Naive thymus-derived CD4-positive, alpha-beta T cell (primary cell): ENCODE results near the gene MPPED2. TPM values are rescaled to one million over a fixed set of nuclear protein-coding genes. Genes with fewer than 3 reads are reported as not detected.

Experiments
- ATAC-seq: fragments of 150-1000 bp; cut with Tn5 transposase; 2 replicates; pipeline ENCODE4 v1.10.0; 2021; ENCODE audit warnings: mild to moderate bottlenecking, moderate library complexity
- CTCF ChIA-PET: fragments of 350-600 bp; sonication (Branson Sonifier 250); formaldehyde crosslinking; loops from one replicate; lab custom pipeline; 2021; ENCODE audit warnings: antibody characterized with exemption; lab: Charles Lee
- POLR2A ChIA-PET: fragments of 350-600 bp; sonication (Branson Sonifier 250); formaldehyde crosslinking; loops from one replicate; lab custom pipeline; 2021; ENCODE audit warnings: antibody characterized with exemption, inconsistent platforms; lab: Charles Lee
- DNase-seq, 9 donors: peaks; one replicate each; pipeline versions ENCODE4 v3.0.0 to v3.0.0-alpha.2; 2020 to 2022; ENCODE audit warnings: mixed read lengths in 1 of 9
- H3K27ac ChIP-seq: one replicate; pipeline ENCODE4 v1.7.0; 2013; ENCODE audit warnings: mild to moderate bottlenecking, low read depth, low read length, moderate library complexity
- H3K27me3 ChIP-seq, 2 donors: one replicate each; pipeline ENCODE4 v1.7.0; 2013; ENCODE audit warnings: low read length in 2 of 2, mild to moderate bottlenecking in 2 of 2, moderate library complexity in 2 of 2; ENCODE audit not compliant: control insufficient read depth in 2 of 2, insufficient read depth in 2 of 2
- H3K36me3 ChIP-seq, 3 experiments: 1 replicate in 2 of 3; 2 replicates in 1 of 3; pipeline ENCODE4 v1.7.0; 2013; ENCODE audit warnings: low read length in 3 of 3, mild to moderate bottlenecking in 3 of 3, moderate library complexity in 1 of 3; ENCODE audit not compliant: insufficient read depth in 3 of 3, control insufficient read depth in 2 of 3
- H3K4me1 ChIP-seq, 2 donors: one replicate each; pipeline ENCODE4 v1.7.0; 2013; ENCODE audit warnings: low read length in 2 of 2, mild to moderate bottlenecking in 2 of 2, moderate library complexity in 1 of 2; ENCODE audit not compliant: control insufficient read depth in 2 of 2, insufficient read depth in 2 of 2
- H3K4me3 ChIP-seq: 2 replicates; pipeline ENCODE4 v1.7.0; 2013; ENCODE audit warnings: mild to moderate bottlenecking, low read length
- H3K9me3 ChIP-seq, 3 experiments: 1 replicate in 2 of 3; 2 replicates in 1 of 3; pipeline ENCODE4 v1.7.0; 2013; ENCODE audit warnings: low read length in 3 of 3; ENCODE audit not compliant: control insufficient read depth in 2 of 3
- H3K27ac Mint-ChIP-seq, 9 donors: one replicate each; pipeline ENCODE4 v1.8.0; 2020 to 2022; ENCODE audit warnings: mixed read lengths in 9 of 9, mild to moderate bottlenecking in 8 of 9, moderate library complexity in 5 of 9, inconsistent platforms in 2 of 9
- H3K27me3 Mint-ChIP-seq, 5 donors: one replicate each; pipeline ENCODE4 v1.8.0; 2021 to 2022; ENCODE audit warnings: mixed read lengths in 5 of 5, mild to moderate bottlenecking in 1 of 5
- H3K36me3 Mint-ChIP-seq, 5 donors: one replicate each; pipeline ENCODE4 v1.8.0; 2020 to 2022; ENCODE audit warnings: mixed read lengths in 5 of 5, mild to moderate bottlenecking in 3 of 5, inconsistent platforms in 1 of 5
- H3K4me1 Mint-ChIP-seq, 7 donors: one replicate each; pipeline ENCODE4 v1.8.0; 2020 to 2022; ENCODE audit warnings: mixed read lengths in 7 of 7, mild to moderate bottlenecking in 3 of 7, inconsistent platforms in 1 of 7
- H3K4me3 Mint-ChIP-seq, 10 donors: one replicate each; pipeline ENCODE4 v1.8.0; 2020 to 2022; ENCODE audit warnings: mild to moderate bottlenecking in 10 of 10, mixed read lengths in 10 of 10, moderate library complexity in 6 of 10, inconsistent platforms in 2 of 10
- H3K9me3 Mint-ChIP-seq, 11 donors: one replicate each; pipeline ENCODE4 v1.8.0; 2020 to 2022; ENCODE audit warnings: mixed read lengths in 11 of 11, mild to moderate bottlenecking in 4 of 11, inconsistent platforms in 1 of 11, moderate library complexity in 1 of 11
- intact Hi-C, 2 donors: fragments of 100-400 bp; cut with micrococcal nuclease; formaldehyde crosslinking; loops; one replicate each; pipeline ENCODE4 v1.15.1; 2023
- polyA plus RNA-seq, 2 donors: library from polyadenylated mRNA; unstranded; fragments of 300-500 nt; fragmentation: Illumina TruSeq; gene quantifications; one replicate each; pipeline ENCODE4 v1.2.3, GENCODE V29; 2021
- total RNA-seq, 6 experiments: library from RNA in 5 of 6; stranded (reverse) in 5 of 6; gene quantifications; 1 replicate in 5 of 6; 2 replicates in 1 of 6; pipeline ENCODE4 v1.2.3 and lab custom pipeline; 2021 to 2026

MPPED2 gene
- total and polyA plus RNA-seq, 7 experiments from 2014 or later: 0.09 to 3.5 (median 1.3) TPM; not detected in 2

DNA sequence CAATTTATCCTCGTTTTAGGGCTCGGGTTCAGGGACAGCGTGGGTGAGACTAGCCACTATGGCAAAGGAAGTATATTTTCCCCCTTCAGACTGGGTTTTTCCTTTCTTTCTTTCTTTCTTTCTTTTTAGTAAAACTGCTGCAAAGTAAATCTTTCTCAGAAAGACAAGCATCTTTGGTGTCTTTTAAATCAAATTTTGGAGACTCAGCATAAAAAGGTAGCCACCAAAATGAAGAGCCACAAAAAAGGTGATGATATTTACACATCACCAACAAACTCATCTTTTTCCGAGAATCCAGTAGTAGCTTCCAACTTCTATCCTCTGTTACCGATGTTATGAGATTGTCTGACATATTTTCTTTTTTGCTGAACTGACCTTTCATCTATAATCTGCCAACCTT is 88.6 kb downstream of the MPPED2 start:
- CTCF ChIA-PET: no interaction called here
- no peaks in the 10 kb centered on the region for H3K36me3 Mint-ChIP-seq
- ATAC-seq (no peak), DNase-seq (no peak)
- H3K36me3 ChIP-seq: no peaks in the 10 kb centered on the region
- peaks cover 0 to 4% (median 0%) of the 10 kb centered on the region in 5 donors for H3K27me3 Mint-ChIP-seq
- H3K4me3 ChIP-seq: no peak overlapping the region
- no peak overlapping the region for H3K4me3 Mint-ChIP-seq
- no peak overlapping the region for H3K27ac Mint-ChIP-seq
- H3K9me3 ChIP-seq: no peaks in the 10 kb centered on the region
- no peak overlapping the region for H3K27ac ChIP-seq
- H3K4me1 ChIP-seq: no peaks in the 10 kb centered on the region
- H3K9me3 Mint-ChIP-seq: peaks cover 0 to 4% (median 0%) of the 10 kb centered on the region in 11 donors
- no peaks in the 10 kb centered on the region for H3K4me1 Mint-ChIP-seq
- no peaks in the 10 kb centered on the region for H3K27me3 ChIP-seq
- POLR2A ChIA-PET: no interaction called here
- intact Hi-C loops: no loop called here

DNA sequence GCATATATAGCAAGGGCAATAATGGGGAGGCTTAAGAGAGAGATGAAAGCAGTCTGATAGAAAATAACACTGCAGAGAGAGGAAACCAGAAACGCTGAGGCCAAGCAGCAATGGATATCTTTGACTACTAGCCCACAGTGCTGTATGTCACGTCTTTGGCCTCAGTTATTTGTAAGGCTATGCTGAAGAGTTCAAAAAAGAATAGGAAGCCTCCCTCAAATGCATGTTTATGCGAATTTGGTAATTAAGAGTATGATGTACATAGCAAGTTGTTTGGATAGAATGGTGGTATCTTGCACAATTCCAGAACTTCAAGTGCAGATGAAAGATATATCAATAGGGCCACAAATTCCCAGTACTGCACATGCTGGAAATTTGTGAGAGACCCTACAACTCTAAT is 89.2 kb downstream of the MPPED2 start:
- Mint-ChIP-seq H3K27me3 (peaks cover 0 to 4% (median 0%) of the 10 kb centered on the region in 5 donors), H3K27ac (no peak overlapping the region), H3K36me3 (no peaks in the 10 kb centered on the region), H3K4me1 (no peaks in the 10 kb centered on the region), H3K9me3 (peaks cover 0 to 4% (median 0%) of the 10 kb centered on the region in 11 donors), H3K4me3 (no peak overlapping the region)
- no peak overlapping the region for H3K4me3 ChIP-seq
- no peaks in the 10 kb centered on the region for H3K9me3 ChIP-seq
- CTCF ChIA-PET: no interaction called here
- DNase-seq (no peak), ATAC-seq (no peak)
- POLR2A ChIA-PET: no interaction called here
- no peaks in the 10 kb centered on the region for H3K36me3 ChIP-seq
- H3K27ac ChIP-seq: no peak overlapping the region
- intact Hi-C loops: no loop called here
- no peaks in the 10 kb centered on the region for H3K27me3 ChIP-seq
- no peaks in the 10 kb centered on the region for H3K4me1 ChIP-seq

DNA sequence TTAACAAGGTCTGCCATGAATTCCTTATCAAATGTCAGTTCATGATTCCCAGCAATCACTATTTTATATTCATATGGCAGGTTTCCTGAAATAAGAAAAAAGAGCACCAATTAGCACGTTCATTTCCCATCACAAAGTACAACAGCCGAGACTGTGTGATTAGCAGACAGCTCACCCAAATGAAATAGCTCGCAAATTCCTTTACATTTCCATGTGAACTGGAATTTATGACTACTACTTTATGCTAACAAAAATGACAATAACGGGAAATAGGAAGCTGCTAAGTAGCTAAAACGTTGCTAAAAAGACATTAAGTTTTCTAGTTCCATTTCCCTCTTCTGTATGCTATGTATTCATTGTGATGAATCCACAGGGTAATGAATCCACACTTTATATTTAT is 90.7 kb downstream of the MPPED2 start:
- Histone ChIP-seq H3K4me3 (no peak overlapping the region), H3K36me3 (no peaks in the 10 kb centered on the region), H3K9me3 (no peaks in the 10 kb centered on the region), H3K27me3 (no peaks in the 10 kb centered on the region), H3K27ac (no peak overlapping the region), H3K4me1 (no peaks in the 10 kb centered on the region)
- H3K27ac Mint-ChIP-seq: no peak overlapping the region
- intact Hi-C loops: no loop called here
- DNase-seq (no peak), ATAC-seq (no peak)
- H3K27me3 Mint-ChIP-seq: peaks cover 0 to 13% (median 6%) of the 10 kb centered on the region in 5 donors
- no peaks in the 10 kb centered on the region for H3K4me1 Mint-ChIP-seq
- H3K4me3 Mint-ChIP-seq: no peak overlapping the region
- ChIA-PET POLR2A (no interaction called here), CTCF (no interaction called here)
- no peaks in the 10 kb centered on the region for H3K36me3 Mint-ChIP-seq
- H3K9me3 Mint-ChIP-seq: peaks cover 0 to 4% (median 0%) of the 10 kb centered on the region in 11 donors

DNA sequence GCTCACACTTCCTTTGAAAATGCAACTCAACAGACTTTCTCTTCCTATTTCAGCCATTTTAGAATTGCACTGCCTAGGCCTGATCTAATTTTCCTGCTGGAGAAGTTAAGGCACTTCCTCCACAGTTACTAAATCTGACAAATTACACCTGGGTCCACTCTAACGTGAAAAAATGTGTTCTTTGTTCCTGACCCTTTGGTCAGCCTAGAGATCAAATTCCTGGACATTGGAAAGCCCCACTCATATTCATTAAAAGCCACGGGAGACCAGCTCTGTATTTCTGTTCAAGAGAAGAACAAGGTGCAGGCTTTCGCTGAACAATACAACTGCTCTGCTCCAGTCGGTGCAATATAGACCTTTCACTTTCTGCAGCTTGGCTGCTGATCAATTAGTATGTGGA is 96.6 kb downstream of the MPPED2 start:
- peaks cover 0 to 3% (median 0%) of the 10 kb centered on the region in 7 donors for H3K4me1 Mint-ChIP-seq
- Histone ChIP-seq H3K27me3 (no peaks in the 10 kb centered on the region), H3K4me3 (no peak overlapping the region), H3K9me3 (no peaks in the 10 kb centered on the region), H3K4me1 (no peaks in the 10 kb centered on the region), H3K36me3 (no peaks in the 10 kb centered on the region), H3K27ac (no peak overlapping the region)
- ChIA-PET CTCF (no interaction called here), POLR2A (no interaction called here)
- peaks cover 0 to 3% (median 0%) of the 10 kb centered on the region in 11 donors for H3K9me3 Mint-ChIP-seq
- no peaks in the 10 kb centered on the region for H3K36me3 Mint-ChIP-seq
- DNase-seq: no peak
- H3K4me3 Mint-ChIP-seq: no peak overlapping the region
- H3K27me3 Mint-ChIP-seq: peaks cover 0 to 24% (median 6%) of the 10 kb centered on the region in 5 donors
- H3K27ac Mint-ChIP-seq: no peak overlapping the region
- no peak for ATAC-seq
- intact Hi-C loops: no loop called here

DNA sequence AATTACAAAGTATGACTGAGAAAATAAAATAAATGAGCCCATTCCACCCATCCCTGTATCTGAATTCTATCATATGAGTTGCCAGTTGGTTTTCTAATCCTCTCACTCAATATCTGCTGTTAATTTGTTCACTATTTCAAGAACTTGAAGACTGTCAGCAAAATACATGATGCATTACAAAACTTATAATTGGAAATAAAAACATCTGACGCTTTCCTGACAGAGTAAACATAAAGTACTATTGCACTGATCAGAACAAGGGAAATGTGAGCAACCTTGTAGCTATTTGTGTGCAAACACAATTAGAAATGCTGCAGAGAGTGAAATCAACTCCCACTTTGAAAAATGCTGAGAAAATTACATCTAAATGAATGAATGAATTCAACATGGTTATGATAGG is 97.1 kb downstream of the MPPED2 start:
- H3K4me1 Mint-ChIP-seq: peaks cover 0 to 3% (median 0%) of the 10 kb centered on the region in 7 donors
- CTCF ChIA-PET: no interaction called here
- DNase-seq (no peak), ATAC-seq (no peak)
- no peaks in the 10 kb centered on the region for H3K9me3 ChIP-seq
- no peaks in the 10 kb centered on the region for H3K27me3 ChIP-seq
- POLR2A ChIA-PET: no interaction called here
- peaks cover 0 to 3% (median 0%) of the 10 kb centered on the region in 11 donors for H3K9me3 Mint-ChIP-seq
- no peaks in the 10 kb centered on the region for H3K4me1 ChIP-seq
- H3K27ac ChIP-seq: no peak overlapping the region
- intact Hi-C loops: no loop called here
- no peaks in the 10 kb centered on the region for H3K36me3 Mint-ChIP-seq
- no peaks in the 10 kb centered on the region for H3K36me3 ChIP-seq
- no peak overlapping the region for H3K4me3 Mint-ChIP-seq
- H3K27me3 Mint-ChIP-seq: peaks cover 0 to 24% (median 6%) of the 10 kb centered on the region in 5 donors
- no peak overlapping the region for H3K27ac Mint-ChIP-seq
- H3K4me3 ChIP-seq: no peak overlapping the region

DNA sequence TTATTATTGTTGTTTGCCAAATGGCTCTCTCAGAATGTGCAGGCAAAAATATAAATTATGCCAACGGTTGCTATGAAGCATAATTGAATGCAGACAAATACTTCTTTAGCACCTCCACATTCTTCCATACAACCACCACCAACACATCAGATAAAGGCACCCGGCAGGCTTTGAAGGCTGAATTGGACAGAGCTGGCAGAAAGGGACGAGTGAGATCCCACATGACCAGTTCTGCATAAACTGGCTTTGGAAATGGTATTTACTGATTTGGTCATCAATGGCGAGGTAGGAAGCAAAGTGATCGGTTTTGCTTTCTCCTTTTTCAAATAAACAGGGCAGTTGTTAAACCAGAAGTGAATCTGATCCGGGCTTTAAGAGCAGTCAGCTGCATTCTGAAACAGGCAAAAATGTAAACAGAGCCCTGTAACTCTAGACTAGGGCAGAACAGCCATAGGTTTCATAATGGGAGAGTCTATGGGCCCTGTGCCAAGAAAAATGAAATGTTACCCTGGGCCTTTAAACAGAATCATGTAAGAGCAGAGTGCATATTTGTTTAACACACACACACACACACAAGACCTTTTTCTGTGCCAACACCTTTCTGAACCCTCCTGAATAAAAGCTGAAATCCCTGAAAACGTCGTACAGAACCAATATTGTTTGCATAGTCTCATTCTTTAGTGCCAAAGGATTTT is 97.7 kb downstream of the MPPED2 start:
- intact Hi-C loops: no loop called here
- ATAC-seq (no peak), DNase-seq (no peak)
- Mint-ChIP-seq H3K36me3 (no peaks in the 10 kb centered on the region), H3K27ac (no peak overlapping the region), H3K4me1 (peaks cover 0 to 3% (median 0%) of the 10 kb centered on the region in 7 donors), H3K4me3 (no peak overlapping the region), H3K27me3 (peaks cover 0 to 24% (median 6%) of the 10 kb centered on the region in 5 donors), H3K9me3 (peaks cover 0 to 3% (median 0%) of the 10 kb centered on the region in 11 donors)
- Histone ChIP-seq H3K27ac (no peak overlapping the region), H3K36me3 (no peaks in the 10 kb centered on the region), H3K4me1 (no peaks in the 10 kb centered on the region), H3K4me3 (no peak overlapping the region), H3K9me3 (no peaks in the 10 kb centered on the region), H3K27me3 (no peaks in the 10 kb centered on the region)
- POLR2A ChIA-PET: no interaction called here
- CTCF ChIA-PET: no interaction called here
